H7 (cell line): Measurements from ENCODE around the gene CPED1. TPM values are rescaled to one million over a fixed set of nuclear protein-coding genes. Genes with fewer than 3 reads are reported as not detected.
"Not testable (repeated sequence)": the region's sequence is repeated elsewhere in the genome, so short reads cannot be mapped to it uniquely, and the experiment has no call there.

Experiments
- DNase-seq: peaks from one replicate; pipeline ENCODE4 v3.0.0; 2012
- H3K27me3 ChIP-seq: 2 replicates; pipeline ENCODE4 v1.6.0; 2011; ENCODE audit warnings: mild to moderate bottlenecking, low read length; ENCODE audit not compliant: control insufficient read depth, insufficient read depth
- H3K36me3 ChIP-seq: replicated peaks from 2 replicates; pipeline ENCODE4 v1.5.1; 2011; ENCODE audit warnings: low read length; ENCODE audit not compliant: control insufficient read depth, insufficient read depth
- H3K4me3 ChIP-seq: 2 replicates; pipeline ENCODE4 v1.5.1; 2011; ENCODE audit warnings: low read depth, mild to moderate bottlenecking, control low read depth, low read length, moderate library complexity; ENCODE audit not compliant: insufficient read depth
- total RNA-seq: library from RNA; depleted of rRNA; stranded (reverse); fragments of >200 nt; shearing (Covaris generic); gene quantifications from 2 replicates; pipeline ENCODE4 v1.2.3, GENCODE V29; 2014

Gene CPED1
- total RNA-seq, 1 experiment from 2014 or later, result not detected

GRCh38 chr7:121313793-121314676 is 325.5 kb downstream of the CPED1 start:
- Histone ChIP-seq H3K36me3 (no peaks in the 10 kb centered on the region), H3K4me3 (no peak overlapping the region), H3K27me3 (no peaks in the 10 kb centered on the region)
- DNase-seq, result no peak

- not testable (repeated sequence) for H3K27me3 ChIP-seq, H3K36me3 ChIP-seq, DNase-seq, H3K4me3 ChIP-seq
Measured at GRCh38 chr7:121315170-121315569, 326.7 kb downstream of the CPED1 start.

GRCh38 chr7:121322460-121322859 is 333.9 kb downstream of the CPED1 start:
- no peaks in the 10 kb centered on the region for H3K36me3 ChIP-seq
- H3K4me3 ChIP-seq, result no peak overlapping the region
- DNase-seq, result no peak
- no peaks in the 10 kb centered on the region for H3K27me3 ChIP-seq

- no peak for DNase-seq
- Histone ChIP-seq H3K4me3 (no peak overlapping the region), H3K36me3 (no peaks in the 10 kb centered on the region), H3K27me3 (peaks cover 8% of the 10 kb centered on the region)
Measured at GRCh38 chr7:121323515-121324302, 335.2 kb downstream of the CPED1 start.

GRCh38 chr7:121327671-121328070 is 339.2 kb downstream of the CPED1 start:
- Histone ChIP-seq H3K4me3 (no peak overlapping the region), H3K27me3 (peaks cover 39% of the 10 kb centered on the region), H3K36me3 (no peaks in the 10 kb centered on the region)
- DNase-seq, result no peak

GRCh38 chr7:121328508-121329190 is 340.1 kb downstream of the CPED1 start, which contains the start of gene WNT16:
Gene WNT16 (plus strand): TSS chr7:121329000. CDS start chr7:121329293, 293 bp downstream.
- H3K36me3 ChIP-seq, result no peaks in the 10 kb centered on the region
- DNase-seq, result peak; percentile 91
- H3K27me3 ChIP-seq, result peaks cover 39% of the 10 kb centered on the region
- H3K4me3 ChIP-seq, result peak within 1 kb of the TSS; percentile 50

GRCh38 chr7:121329191-121330052 is 340.9 kb downstream of the CPED1 start:
- peak; percentile 73 for DNase-seq
- H3K4me3 ChIP-seq, result peak overlapping the region; percentile 50
- peaks cover 39% of the 10 kb centered on the region for H3K27me3 ChIP-seq
- H3K36me3 ChIP-seq, result no peaks in the 10 kb centered on the region

- peak; percentile 58 for DNase-seq
- Histone ChIP-seq H3K27me3 (peaks cover 39% of the 10 kb centered on the region), H3K36me3 (no peaks in the 10 kb centered on the region), H3K4me3 (peak overlapping the region; percentile 50)
Measured at GRCh38 chr7:121330053-121330833, 341.7 kb downstream of the CPED1 start.

GRCh38 chr7:121331048-121331447 is 342.5 kb downstream of the CPED1 start:
- Histone ChIP-seq H3K4me3 (no peak overlapping the region), H3K27me3 (peaks cover 39% of the 10 kb centered on the region)

GRCh38 chr7:121331574-121331973 is 343.1 kb downstream of the CPED1 start:
- Histone ChIP-seq H3K27me3 (peaks cover 39% of the 10 kb centered on the region), H3K4me3 (no peak overlapping the region), H3K36me3 (no peaks in the 10 kb centered on the region)
- DNase-seq, result no peak

More at GRCh38 chr7:121331048-121331447, 342.5 kb downstream of the CPED1 start:
- no peaks in the 10 kb centered on the region for H3K36me3 ChIP-seq
- DNase-seq, result no peak

- H3K4me3 ChIP-seq, result no peak overlapping the region
- H3K27me3 ChIP-seq, result peaks cover 24% of the 10 kb centered on the region
- DNase-seq, result no peak
- no peaks in the 10 kb centered on the region for H3K36me3 ChIP-seq
Measured at GRCh38 chr7:121334376-121334775, 345.9 kb downstream of the CPED1 start.

- DNase-seq, result no peak
- Histone ChIP-seq H3K27me3 (peaks cover 17% of the 10 kb centered on the region), H3K4me3 (no peak overlapping the region), H3K36me3 (no peaks in the 10 kb centered on the region)
Measured at GRCh38 chr7:121334875-121335648, 346.6 kb downstream of the CPED1 start.
